Smooth muscle cell (in vitro differentiated cells): ENCODE data around the gene ITGA7. TPM values are rescaled to one million over a fixed set of nuclear protein-coding genes. Genes with fewer than 3 reads are reported as not detected.

Experiments used
- DNase-seq: peaks from one replicate; lab custom pipeline; 2025; ENCODE audit not compliant: unreplicated experiment; lab: John Stamatoyannopoulos, UW
- H2AFZ ChIP-seq: fragments of 200-600 bp; sonication (generic); 2 replicates; pipeline ENCODE4 v1.6.0; 2016; ENCODE audit warnings: antibody characterized with exemption, low read depth, mild to moderate bottlenecking
- H3F3A ChIP-seq: fragments of 200-600 bp; sonication (generic); 2 replicates; pipeline ENCODE4 v1.6.0; 2017; ENCODE audit warnings: antibody characterized with exemption, low read depth
- H3K27ac ChIP-seq: fragments of 200-600 bp; sonication (generic); 2 replicates; pipeline ENCODE4 v1.5.1; 2016; ENCODE audit warnings: low read depth, mild to moderate bottlenecking
- H3K27me3 ChIP-seq: fragments of 200-600 bp; sonication (generic); 2 replicates; pipeline ENCODE4 v1.6.1; 2016; ENCODE audit warnings: low read depth, mild to moderate bottlenecking
- H3K36me3 ChIP-seq: fragments of 200-600 bp; sonication (generic); 2 replicates; pipeline ENCODE4 v1.5.1; 2016; ENCODE audit warnings: low read depth
- H3K4me1 ChIP-seq: fragments of 200-600 bp; sonication (generic); 2 replicates; pipeline ENCODE4 v1.5.1; 2016; ENCODE audit warnings: low read depth
- H3K4me2 ChIP-seq: fragments of 200-600 bp; sonication (generic); 2 replicates; pipeline ENCODE4 v1.6.0; 2016; ENCODE audit warnings: mild to moderate bottlenecking
- H3K4me3 ChIP-seq: fragments of 200-600 bp; sonication (generic); 2 replicates; pipeline ENCODE4 v1.5.1; 2016; ENCODE audit warnings: mild to moderate bottlenecking
- H3K79me2 ChIP-seq: fragments of 200-600 bp; sonication (generic); 2 replicates; pipeline ENCODE4 v1.6.0; 2016; ENCODE audit warnings: low read depth, mild to moderate bottlenecking
- H3K9ac ChIP-seq: fragments of 200-600 bp; sonication (generic); 2 replicates; pipeline ENCODE4 v1.6.0; 2016; ENCODE audit warnings: low read depth
- H3K9me3 ChIP-seq: fragments of 200-600 bp; sonication (generic); replicated peaks from 2 replicates; pipeline ENCODE4 v1.5.1; 2016; ENCODE audit warnings: low read depth
- H4K20me1 ChIP-seq: fragments of 200-600 bp; sonication (generic); 2 replicates; pipeline ENCODE4 v1.6.0; 2016; ENCODE audit warnings: low read depth
- WGBS: methylation state at CpG from one replicate; pipeline ENCODE4 v1.1.7; 2016; ENCODE audit warnings: low lambda C conversion rate; 5-methylcytosine and 5-hydroxymethylcytosine counted together
- polyA plus RNA-seq: library from polyadenylated mRNA; unstranded; fragments of >200 nt; fragmentation: Nextera tagmentation; extraction: Ambion mirVana; gene quantifications from 2 replicates; pipeline ENCODE4 v1.2.1, GENCODE V29; 2016
- total RNA-seq: library from RNA; depleted of rRNA; stranded (reverse); fragments of >200 nt; gene quantifications from 2 replicates; pipeline ENCODE4 v1.2.3, GENCODE V29; 2014
- TF ChIP-seq, protein P1 (sequence below): fragments of 200-600 bp; sonication (generic); IDR thresholded peaks from 2 replicates; pipeline ENCODE4 v1.5.1; 2017; ENCODE audit warnings: borderline replicate concordance, mild to moderate bottlenecking, antibody characterized with exemption; ENCODE audit not compliant: insufficient read depth, poor library complexity, severe bottlenecking

ITGA7 gene
- total and polyA plus RNA-seq, 2 experiments from 2014 or later: 0.90 to 1.1 TPM

DNA sequence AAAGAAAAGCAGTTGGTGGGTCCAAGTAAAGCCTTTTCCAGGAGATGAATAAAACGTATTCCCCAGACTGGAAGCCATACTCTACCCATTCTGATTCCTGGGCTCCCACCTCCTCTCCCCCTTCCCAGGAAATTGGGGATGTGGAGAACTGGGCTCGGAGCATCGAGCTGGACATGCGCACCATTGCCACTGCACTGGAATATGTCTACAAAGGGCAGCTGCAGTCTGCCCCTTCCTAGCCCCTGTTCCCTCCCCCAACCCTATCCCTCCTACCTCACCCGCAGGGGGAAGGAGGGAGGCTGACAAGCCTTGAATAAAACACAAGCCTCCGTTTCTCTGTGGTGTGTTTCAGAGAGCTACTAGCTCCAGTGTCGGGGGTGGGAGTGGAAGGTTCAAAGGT is 11.7 kb upstream of the ITGA7 start:
- Histone ChIP-seq H3K27ac (no peak overlapping the region), H3K79me2 (no peaks in the 10 kb centered on the region), H3K36me3 (no peaks in the 10 kb centered on the region), H2AFZ (no peak overlapping the region), H3K27me3 (no peaks in the 10 kb centered on the region), H3K4me1 (peaks cover 28% of the 10 kb centered on the region), H3K4me2 (no peak overlapping the region), H4K20me1 (peaks cover 21% of the 10 kb centered on the region), H3K4me3 (no peak overlapping the region), H3K9ac (no peak overlapping the region), H3F3A (peaks cover 26% of the 10 kb centered on the region), H3K9me3 (no peaks in the 10 kb centered on the region)
- no peak for DNase-seq
- WGBS: 91% methylated on average over 7 of the region's 7 CpGs
- TF ChIP-seq, protein P1, sequence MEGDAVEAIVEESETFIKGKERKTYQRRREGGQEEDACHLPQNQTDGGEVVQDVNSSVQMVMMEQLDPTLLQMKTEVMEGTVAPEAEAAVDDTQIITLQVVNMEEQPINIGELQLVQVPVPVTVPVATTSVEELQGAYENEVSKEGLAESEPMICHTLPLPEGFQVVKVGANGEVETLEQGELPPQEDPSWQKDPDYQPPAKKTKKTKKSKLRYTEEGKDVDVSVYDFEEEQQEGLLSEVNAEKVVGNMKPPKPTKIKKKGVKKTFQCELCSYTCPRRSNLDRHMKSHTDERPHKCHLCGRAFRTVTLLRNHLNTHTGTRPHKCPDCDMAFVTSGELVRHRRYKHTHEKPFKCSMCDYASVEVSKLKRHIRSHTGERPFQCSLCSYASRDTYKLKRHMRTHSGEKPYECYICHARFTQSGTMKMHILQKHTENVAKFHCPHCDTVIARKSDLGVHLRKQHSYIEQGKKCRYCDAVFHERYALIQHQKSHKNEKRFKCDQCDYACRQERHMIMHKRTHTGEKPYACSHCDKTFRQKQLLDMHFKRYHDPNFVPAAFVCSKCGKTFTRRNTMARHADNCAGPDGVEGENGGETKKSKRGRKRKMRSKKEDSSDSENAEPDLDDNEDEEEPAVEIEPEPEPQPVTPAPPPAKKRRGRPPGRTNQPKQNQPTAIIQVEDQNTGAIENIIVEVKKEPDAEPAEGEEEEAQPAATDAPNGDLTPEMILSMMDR: no peak

DNA sequence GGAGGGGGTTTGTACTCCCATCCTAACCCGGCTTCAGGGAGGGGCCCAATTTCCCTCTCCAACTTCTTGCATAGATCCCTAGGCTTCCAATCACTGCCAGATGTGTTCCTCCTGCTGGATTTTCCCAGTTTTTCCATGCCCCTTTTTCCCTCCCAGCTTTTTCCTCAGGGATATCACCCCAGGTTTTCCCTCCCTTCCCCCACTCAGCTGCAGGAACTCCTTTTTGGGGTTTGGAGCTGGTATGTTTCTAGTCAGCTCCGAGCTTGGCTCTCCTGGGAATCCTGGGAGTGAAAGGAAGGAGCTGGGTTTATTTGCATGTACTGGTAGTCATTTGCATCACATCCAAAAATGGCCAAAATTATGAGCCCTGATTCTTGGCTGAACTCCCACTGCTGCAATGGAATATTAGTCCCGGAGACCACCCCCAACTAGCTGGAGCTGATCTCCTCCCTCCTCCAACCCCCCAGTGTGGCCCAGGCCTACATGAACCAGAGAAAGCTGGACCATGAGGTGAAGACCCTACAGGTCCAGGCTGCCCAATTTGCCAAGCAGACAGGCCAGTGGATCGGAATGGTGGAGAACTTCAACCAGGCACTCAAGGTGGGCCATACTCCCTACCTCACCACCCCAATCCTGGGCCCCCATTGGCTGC is 11.0 kb upstream of the ITGA7 start:
- Histone ChIP-seq H3K79me2 (no peaks in the 10 kb centered on the region), H3F3A (peaks cover 23% of the 10 kb centered on the region), H3K36me3 (no peaks in the 10 kb centered on the region), H3K4me1 (peaks cover 28% of the 10 kb centered on the region), H3K27ac (no peak overlapping the region), H3K4me2 (no peak overlapping the region), H3K4me3 (no peak overlapping the region), H4K20me1 (peaks cover 15% of the 10 kb centered on the region), H2AFZ (no peak overlapping the region), H3K9me3 (no peaks in the 10 kb centered on the region), H3K27me3 (no peaks in the 10 kb centered on the region), H3K9ac (no peak overlapping the region)
- TF ChIP-seq, protein P1: no peak
- 92% methylated on average over 4 of the region's 4 CpGs for WGBS
- DNase-seq: no peak

DNA sequence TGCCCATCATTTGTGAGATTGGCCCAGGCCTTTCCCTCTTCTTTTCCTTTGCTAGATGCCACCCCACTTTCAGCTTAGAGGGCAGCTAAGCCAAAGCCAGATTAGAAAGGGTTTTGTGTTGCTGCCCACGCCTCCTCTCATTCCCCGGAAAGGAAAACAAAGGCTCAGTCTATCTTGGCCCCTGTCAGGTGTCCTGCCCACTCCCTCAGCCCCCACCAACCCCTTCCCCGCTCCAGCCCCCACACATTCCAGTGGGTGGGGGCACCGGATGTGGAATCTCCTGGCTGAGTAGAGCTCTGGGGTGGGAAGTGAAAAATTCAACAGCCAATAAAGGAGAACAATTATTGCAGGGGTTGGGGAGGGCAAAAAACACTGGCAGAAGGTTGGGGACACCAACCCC is 10.3 kb upstream of the ITGA7 start:
- peak overlapping the region; percentile 36 for H3K27ac ChIP-seq
- TF ChIP-seq, protein P1: no peak
- 40% methylated on average over 4 of the region's 4 CpGs for WGBS

More for the DNA sequence above, 10.3 kb upstream of the ITGA7 start:
- DNase-seq: no peak
- H4K20me1 ChIP-seq: peaks cover 9% of the 10 kb centered on the region
- peaks cover 17% of the 10 kb centered on the region for H3F3A ChIP-seq
- H3K27me3 ChIP-seq: peaks cover 3% of the 10 kb centered on the region
- peak overlapping the region; percentile 94 for H3K4me2 ChIP-seq
- no peak overlapping the region for H3K9ac ChIP-seq
- H3K79me2 ChIP-seq: no peaks in the 10 kb centered on the region
- no peak overlapping the region for H2AFZ ChIP-seq
- no peak overlapping the region for H3K4me3 ChIP-seq
- no peaks in the 10 kb centered on the region for H3K9me3 ChIP-seq
- no peaks in the 10 kb centered on the region for H3K36me3 ChIP-seq
- peaks cover 28% of the 10 kb centered on the region for H3K4me1 ChIP-seq
